H1 (cell line): Measurements from ENCODE around the gene MAPKAP1. TPM values are rescaled to one million over a fixed set of nuclear protein-coding genes. Genes with fewer than 3 reads are reported as not detected.

Source experiments
- CTCF ChIA-PET: fragments of 300-600 bp; sonication (Branson Sonifier 250); formaldehyde crosslinking; loops from one replicate; lab custom pipeline; 2021; ENCODE audit not compliant: partially characterized antibody; lab: Charles Lee
- POLR2A ChIA-PET: fragments of 300-600 bp; sonication (Branson Sonifier 250); formaldehyde crosslinking; loops from one replicate; lab custom pipeline; 2021; ENCODE audit warnings: inconsistent platforms; ENCODE audit not compliant: partially characterized antibody; lab: Charles Lee
- DNase-seq, 2 experiments: peaks; one replicate each; pipeline versions ENCODE4 v3.0.0 to v3.0.0-alpha.2; 2010 to 2022; ENCODE audit warnings: low spot score in 2 of 2, low read depth in 1 of 2, mixed read lengths in 1 of 2
- FAIRE-seq: peaks from 2 replicates; lab custom pipeline; 2011; peaks lifted over from hg19 to GRCh38; lab: Jason Lieb, UNC
- H2AFZ ChIP-seq: 2 replicates; pipeline ENCODE4 v1.8.1; 2012; ENCODE audit warnings: low read length, inconsistent platforms
- H2AK5ac ChIP-seq: 2 replicates; pipeline ENCODE4 v1.6.1; 2013; ENCODE audit warnings: low read depth, low read length
- H2BK120ac ChIP-seq: replicated peaks from 2 replicates; pipeline ENCODE3; 2013; ENCODE audit warnings: low read depth, low read length, inconsistent platforms
- H2BK12ac ChIP-seq: 2 replicates; pipeline ENCODE4 v1.6.1; 2013; ENCODE audit warnings: low read depth, low read length
- H2BK15ac ChIP-seq: 2 replicates; pipeline ENCODE4 v1.6.1; 2013; ENCODE audit warnings: low read length
- H2BK20ac ChIP-seq: 2 replicates; pipeline ENCODE4 v1.6.1; 2013; ENCODE audit warnings: low read length
- H2BK5ac ChIP-seq: 2 replicates; pipeline ENCODE4 v1.6.1; 2013; ENCODE audit warnings: low read depth, low read length
- H3K14ac ChIP-seq: 2 replicates; pipeline ENCODE4 v1.6.1; 2013; ENCODE audit warnings: inconsistent platforms; ENCODE audit not compliant: insufficient read length
- H3K18ac ChIP-seq: 2 replicates; pipeline ENCODE4 v1.6.1; 2013; ENCODE audit warnings: low read length; ENCODE audit errors: extremely low read depth
- H3K23ac ChIP-seq: 2 replicates; pipeline ENCODE4 v1.6.1; 2013; ENCODE audit warnings: inconsistent platforms; ENCODE audit not compliant: insufficient read length
- H3K23me2 ChIP-seq: 2 replicates; pipeline ENCODE4 v1.6.1; 2013; ENCODE audit warnings: low read depth, low read length
- H3K27ac ChIP-seq: 2 replicates; pipeline ENCODE4 v1.6.1; 2011; ENCODE audit warnings: low read depth, low read length, inconsistent platforms
- H3K27me3 ChIP-seq, 4 experiments: replicated peaks in 1 of 4; 1 replicate in 1 of 4; 2 replicates in 3 of 4; pipeline versions ENCODE4 v1.6.1 to v1.8.1; 2011 to 2013; ENCODE audit warnings: low read length in 3 of 4, mild to moderate bottlenecking in 3 of 4, inconsistent platforms in 2 of 4, mixed read lengths in 2 of 4, moderate library complexity in 1 of 4; ENCODE audit not compliant: control insufficient read depth in 3 of 4, insufficient read depth in 3 of 4; ENCODE audit errors: extremely low read depth in 1 of 4
- H3K36me3 ChIP-seq, 4 experiments: 2 replicates each; pipeline versions ENCODE4 v1.6.1 to v1.8.1; 2011 to 2013; ENCODE audit warnings: mild to moderate bottlenecking in 4 of 4, low read length in 3 of 4, moderate library complexity in 2 of 4, control low read depth in 1 of 4, inconsistent platforms in 1 of 4; ENCODE audit not compliant: insufficient read depth in 4 of 4, control insufficient read depth in 2 of 4
- H3K4ac ChIP-seq: replicated peaks from 2 replicates; pipeline ENCODE3; 2013; ENCODE audit warnings: low read length, low read depth, mixed read lengths, inconsistent platforms; ENCODE audit not compliant: insufficient read length
- H3K4me1 ChIP-seq, 4 experiments: replicated peaks in 1 of 4; 1 replicate in 1 of 4; 2 replicates in 3 of 4; pipeline versions ENCODE4 v1.6.1 to v1.8.1; 2011 to 2013; ENCODE audit warnings: low read length in 3 of 4, inconsistent platforms in 2 of 4, mixed read lengths in 1 of 4; ENCODE audit not compliant: insufficient read depth in 4 of 4, control insufficient read depth in 3 of 4
- H3K4me2 ChIP-seq, 2 experiments: 2 replicates each; pipeline versions ENCODE4 v1.6.1 to v1.8.1; 2011 to 2013; ENCODE audit warnings: low read depth in 2 of 2, low read length in 2 of 2, control low read depth in 1 of 2, inconsistent platforms in 1 of 2, mild to moderate bottlenecking in 1 of 2; ENCODE audit not compliant: insufficient read depth in 1 of 2
- H3K4me3 ChIP-seq, 4 experiments: fragments of 200-600, 300-600 bp in 1 of 4; sonication (generic), shearing (Covaris generic), sonication (Bioruptor Twin) in 1 of 4; 2 replicates each; pipeline versions ENCODE4 v1.5.1 to v1.8.1; 2011 to 2016; ENCODE audit warnings: low read length in 4 of 4, low read depth in 3 of 4, control low read depth in 2 of 4, inconsistent platforms in 2 of 4, mild to moderate bottlenecking in 2 of 4, mixed read lengths in 1 of 4, moderate library complexity in 1 of 4; ENCODE audit not compliant: insufficient read depth in 2 of 4; ENCODE audit errors: extremely low read depth in 1 of 4
- H3K56ac ChIP-seq: replicated peaks from 2 replicates; pipeline ENCODE3; 2013; ENCODE audit warnings: low read depth, mild to moderate bottlenecking, mixed read lengths, low read length, inconsistent platforms; ENCODE audit not compliant: insufficient read length
- H3K79me1 ChIP-seq: 2 replicates; pipeline ENCODE4 v1.6.1; 2013; ENCODE audit warnings: low read depth, low read length, control low read depth
- H3K79me2 ChIP-seq, 2 experiments: 2 replicates each; pipeline versions ENCODE4 v1.6.1 to v1.8.1; 2012 to 2013; ENCODE audit warnings: low read length in 2 of 2, mild to moderate bottlenecking in 2 of 2, inconsistent platforms in 1 of 2; ENCODE audit not compliant: insufficient read depth in 2 of 2, control insufficient read depth in 1 of 2
- H3K9ac ChIP-seq, 4 experiments: replicated peaks in 1 of 4; 1 replicate in 1 of 4; 2 replicates in 3 of 4; pipeline versions ENCODE4 v1.6.1 to v1.8.1; 2011 to 2013; ENCODE audit warnings: low read depth in 3 of 4, low read length in 3 of 4, control low read depth in 2 of 4, mild to moderate bottlenecking in 2 of 4, moderate library complexity in 2 of 4, inconsistent platforms in 1 of 4; ENCODE audit errors: extremely low read depth in 1 of 4
- H3K9me3 ChIP-seq, 2 experiments: 2 replicates each; pipeline versions ENCODE4 v1.6.1 to v1.8.1; 2012 to 2013; ENCODE audit warnings: mild to moderate bottlenecking in 2 of 2, moderate library complexity in 2 of 2, control low read depth in 1 of 2, inconsistent platforms in 1 of 2, low read depth in 1 of 2, low read length in 1 of 2, mixed read lengths in 1 of 2; ENCODE audit not compliant: insufficient read depth in 2 of 2
- H4K20me1 ChIP-seq, 2 experiments: replicated peaks in 1 of 2; 2 replicates each; pipeline versions ENCODE3 to v1.8.1; 2011 to 2013; ENCODE audit warnings: inconsistent platforms in 2 of 2, low read length in 2 of 2, mild to moderate bottlenecking in 1 of 2; ENCODE audit not compliant: insufficient read depth in 2 of 2, control insufficient read depth in 1 of 2
- H4K5ac ChIP-seq: 2 replicates; pipeline ENCODE4 v1.6.1; 2013; ENCODE audit warnings: low read length, low read depth, mixed read lengths, inconsistent platforms; ENCODE audit not compliant: insufficient read length
- H4K8ac ChIP-seq: 2 replicates; pipeline ENCODE4 v1.8.0; 2013; ENCODE audit warnings: mild to moderate bottlenecking, moderate library complexity, low read length, inconsistent platforms; ENCODE audit not compliant: insufficient read depth; ENCODE audit errors: extremely low read depth
- H4K91ac ChIP-seq: replicated peaks from 2 replicates; pipeline ENCODE3; 2013; ENCODE audit warnings: low read length, mixed read lengths, inconsistent platforms; ENCODE audit not compliant: insufficient read length
- EGR1 ChIP-seq: IDR thresholded peaks from 2 replicates; pipeline ENCODE4 v1.6.1; 2011; ENCODE audit warnings: low read depth, low read length, borderline replicate concordance
- GTF2F1 ChIP-seq: IDR thresholded peaks from 2 replicates; pipeline ENCODE4 v1.6.1; 2012; ENCODE audit warnings: low read depth, low read length, improper control_type of control experiment, borderline replicate concordance
- KDM4A ChIP-seq: IDR thresholded peaks from one replicate; pipeline ENCODE4 v1.7.1; 2012; ENCODE audit warnings: low read depth, mild to moderate bottlenecking, moderate library complexity, low read length, inconsistent platforms; ENCODE audit not compliant: severe bottlenecking
- MAFK ChIP-seq: IDR thresholded peaks from 2 replicates; pipeline ENCODE4 v1.6.1; 2012; ENCODE audit warnings: low read depth, mild to moderate bottlenecking, improper control_type of control experiment, low read length
- POLR2A ChIP-seq, 2 experiments: IDR thresholded peaks; 1 replicate in 1 of 2; 2 replicates in 1 of 2; pipeline ENCODE4 v1.6.1; 2011; ENCODE audit warnings: low read depth in 2 of 2, low read length in 2 of 2, mild to moderate bottlenecking in 2 of 2; ENCODE audit errors: control extremely low read depth in 1 of 2
- POLR2AphosphoS5 ChIP-seq: IDR thresholded peaks from 2 replicates; pipeline ENCODE4 v1.6.1; 2011; ENCODE audit warnings: low read depth, low read length
- RNF2 ChIP-seq: fragments of 200-900, 300-1000 bp; sonication (generic); IDR thresholded peaks from 2 replicates; pipeline ENCODE4 v1.7.1; 2016; ENCODE audit warnings: borderline replicate concordance, low read depth, mild to moderate bottlenecking, antibody characterized with exemption, low read length; ENCODE audit not compliant: poor library complexity, severe bottlenecking; ENCODE audit errors: missing control alignments
- SAP30 ChIP-seq: fragments of 300-600 bp; sonication (generic); IDR thresholded peaks from 2 replicates; pipeline ENCODE4 v1.7.1; 2012; ENCODE audit warnings: low read length, moderate library complexity, mild to moderate bottlenecking, inconsistent platforms; ENCODE audit not compliant: insufficient read depth, insufficient replicate concordance
- SIX5 ChIP-seq: IDR thresholded peaks from 2 replicates; pipeline ENCODE4 v1.6.1; 2011; ENCODE audit warnings: mild to moderate bottlenecking, low read depth, low read length
- SP1 ChIP-seq: IDR thresholded peaks from 2 replicates; pipeline ENCODE4 v1.6.1; 2011; ENCODE audit warnings: low read depth, low read length
- TAF1 ChIP-seq: IDR thresholded peaks from 2 replicates; pipeline ENCODE4 v1.6.1; 2011; ENCODE audit warnings: mild to moderate bottlenecking, low read depth, low read length
- TCF12 ChIP-seq: IDR thresholded peaks from 2 replicates; pipeline ENCODE4 v1.6.1; 2011; ENCODE audit warnings: low read depth, mild to moderate bottlenecking, low read length
- WGBS, 2 experiments: shearing (Covaris generic) in 1 of 2; methylation state at CpG; one replicate each; pipeline versions ENCODE4 v1.1.6 to v1.1.7; 2013 to 2015; ENCODE audit warnings: low lambda C conversion rate in 2 of 2, mixed read lengths in 2 of 2, inconsistent platforms in 1 of 2, low coverage in 1 of 2, missing lambda C conversion rate in 1 of 2; ENCODE audit not compliant: insufficient replicate concordance in 2 of 2, insufficient coverage in 1 of 2, insufficient read length in 1 of 2; ENCODE audit errors: extremely low coverage in 1 of 2, missing lambda C conversion rate in 1 of 2; 5-methylcytosine and 5-hydroxymethylcytosine counted together
- polyA plus RNA-seq, 7 experiments: library from polyadenylated mRNA; depleted of rRNA in 3 of 7; stranded (reverse) in 5 of 7; unstranded in 2 of 7; fragments of >200 nt in 5 of 7; fragments of 200-250 nt in 2 of 7; gene quantifications; 1 replicate in 5 of 7; 2 replicates in 1 of 7; 4 replicates in 1 of 7; pipeline versions ENCODE4 v1.2.1 to v1.2.3, GENCODE V29; 2011 to 2013; ENCODE audit warnings: missing spikeins in 2 of 7, mixed read lengths in 2 of 7
- total RNA-seq: library from RNA; stranded (reverse); fragmentation: NEBNext Ultra II Directional; extraction: Animal tissue kit (Norgen Biotek cat#: 25700); gene quantifications from 2 replicates; pipeline ENCODE4 v1.2.1, GENCODE V29; 2021

The MAPKAP1 gene
- total and polyA plus RNA-seq, 2 of the 8 experiments (the other 6 are each of a cell fraction or from before 2014, with no cell fraction given), result 79.2 to 140 TPM

DNA sequence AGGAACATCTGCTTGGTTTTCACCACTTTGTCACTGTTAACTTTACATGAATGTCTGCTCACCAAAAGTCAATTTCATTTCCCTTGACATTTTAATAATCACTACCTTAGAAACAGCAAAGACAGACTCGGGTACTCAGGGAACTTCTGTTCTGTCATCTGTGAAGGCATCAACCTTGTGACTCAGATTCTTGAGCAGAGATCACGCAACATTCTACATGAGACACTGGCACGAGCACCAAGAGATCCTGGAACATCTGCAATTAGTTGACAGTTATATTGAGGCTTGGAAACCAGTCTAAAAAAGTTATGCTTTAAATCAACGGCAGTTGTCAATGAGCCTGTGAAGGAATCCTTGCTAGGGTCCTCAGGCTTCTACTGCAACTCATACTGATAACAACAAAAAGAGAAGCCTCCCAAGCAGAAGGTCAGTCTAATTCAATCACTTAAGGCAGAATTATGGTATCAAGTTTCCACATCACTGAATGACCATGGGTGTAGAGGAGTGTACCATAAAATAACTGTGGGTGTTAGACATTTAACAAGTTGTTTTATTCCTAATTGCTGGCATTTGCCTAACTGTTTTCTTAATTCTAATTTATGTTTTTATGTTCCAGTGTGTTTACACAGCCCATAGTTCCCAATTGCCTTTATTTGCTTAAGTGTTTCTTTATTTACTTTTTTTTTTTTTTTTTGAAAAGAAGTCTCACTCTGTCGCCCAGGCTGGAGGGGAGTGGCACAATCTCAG is 36.8 kb upstream of the MAPKAP1 start:
- H2BK15ac ChIP-seq, result no peak overlapping the region
- H3K4me3 ChIP-seq, result no peak overlapping the region
- H3K36me3 ChIP-seq, result peaks cover 0 to 3% (median 0%) of the 10 kb centered on the region in 4 experiments; a peak in 1 of 8 replicates
- POLR2A ChIA-PET, result no interaction called here
- peaks cover 0 to 10% of the 10 kb centered on the region in 2 experiments; a peak in 2 of 4 replicates for H3K79me2 ChIP-seq
- peaks cover 3 to 6% (median 4%) of the 10 kb centered on the region in 4 experiments; a peak in 4 of 7 replicates for H3K4me1 ChIP-seq
- WGBS, 2 experiments, result 93% methylated on average over 5 of the region's 5 CpGs; no CpG with 5 or more reads in 1 of the 2 experiments
- no peak overlapping the region for H4K8ac ChIP-seq
- no peak overlapping the region for H3K9ac ChIP-seq
- no peak overlapping the region for H3K23ac ChIP-seq
- no peak overlapping the region for H2AK5ac ChIP-seq
- H2AFZ ChIP-seq, result no peak overlapping the region
- no peak overlapping the region for H3K4me2 ChIP-seq
- peaks cover 13% of the 10 kb centered on the region for H3K23me2 ChIP-seq
- H4K20me1 ChIP-seq, result no peaks in the 10 kb centered on the region
- DNase-seq, result no peak
- no peak overlapping the region for H3K4ac ChIP-seq
- TF ChIP-seq POLR2A (IDR thresholded peaks at IDR 0.05; ENCODE audit: control extremely low read depth in 1 of 2, low read depth in 2 of 2, low read length in 2 of 2), result no peak
- no peak for TF ChIP-seq TAF1
- TF ChIP-seq SIX5, result no peak
- no peak for TF ChIP-seq RNF2
- TF ChIP-seq SAP30, result no peak
- TF ChIP-seq MAFK, result no peak
- no peak for TF ChIP-seq GTF2F1
- no peak for TF ChIP-seq SP1
- TF ChIP-seq KDM4A, result no peak
- TF ChIP-seq POLR2AphosphoS5, result no peak
- TF ChIP-seq EGR1, result no peak
- no peak for TF ChIP-seq TCF12
- TF ChIP-seq, all 59 proteins: peak for 0
- Histone ChIP-seq H3K14ac (no peak overlapping the region), H4K91ac (no peak overlapping the region), H2BK20ac (no peak overlapping the region), H3K18ac (no peak overlapping the region), H3K56ac (no peak overlapping the region), H4K5ac (no peak overlapping the region), H2BK12ac (no peak overlapping the region), H3K27ac (no peak overlapping the region), H3K27me3 (no peaks in the 10 kb centered on the region), H2BK120ac (no peak overlapping the region), H3K79me1 (no peaks in the 10 kb centered on the region), H2BK5ac (no peak overlapping the region), H3K9me3 (no peaks in the 10 kb centered on the region)
- no peak for FAIRE-seq
- CTCF ChIA-PET, result interaction anchor here (1.0 kb wide), 1 partner anchor 13 kb away, joined by 3 read pairs; no protein-coding TSS in a partner anchor
